Breast epithelium (tissue), 3 donors: ENCODE data around the gene MINDY4.

Source experiments
- POLR2A ChIP-seq: fragments of 450-650 bp; IDR thresholded peaks from one replicate; pipeline ENCODE4 v1.6.1; 2016; ENCODE audit warnings: antibody characterized with exemption, mild to moderate bottlenecking, moderate library complexity
- POLR2AphosphoS5 ChIP-seq, 3 donors: sonication (generic); formaldehyde crosslinking; IDR thresholded peaks; one replicate each; pipeline ENCODE4 v1.6.1; 2017; ENCODE audit warnings: antibody characterized with exemption in 3 of 3

DNA sequence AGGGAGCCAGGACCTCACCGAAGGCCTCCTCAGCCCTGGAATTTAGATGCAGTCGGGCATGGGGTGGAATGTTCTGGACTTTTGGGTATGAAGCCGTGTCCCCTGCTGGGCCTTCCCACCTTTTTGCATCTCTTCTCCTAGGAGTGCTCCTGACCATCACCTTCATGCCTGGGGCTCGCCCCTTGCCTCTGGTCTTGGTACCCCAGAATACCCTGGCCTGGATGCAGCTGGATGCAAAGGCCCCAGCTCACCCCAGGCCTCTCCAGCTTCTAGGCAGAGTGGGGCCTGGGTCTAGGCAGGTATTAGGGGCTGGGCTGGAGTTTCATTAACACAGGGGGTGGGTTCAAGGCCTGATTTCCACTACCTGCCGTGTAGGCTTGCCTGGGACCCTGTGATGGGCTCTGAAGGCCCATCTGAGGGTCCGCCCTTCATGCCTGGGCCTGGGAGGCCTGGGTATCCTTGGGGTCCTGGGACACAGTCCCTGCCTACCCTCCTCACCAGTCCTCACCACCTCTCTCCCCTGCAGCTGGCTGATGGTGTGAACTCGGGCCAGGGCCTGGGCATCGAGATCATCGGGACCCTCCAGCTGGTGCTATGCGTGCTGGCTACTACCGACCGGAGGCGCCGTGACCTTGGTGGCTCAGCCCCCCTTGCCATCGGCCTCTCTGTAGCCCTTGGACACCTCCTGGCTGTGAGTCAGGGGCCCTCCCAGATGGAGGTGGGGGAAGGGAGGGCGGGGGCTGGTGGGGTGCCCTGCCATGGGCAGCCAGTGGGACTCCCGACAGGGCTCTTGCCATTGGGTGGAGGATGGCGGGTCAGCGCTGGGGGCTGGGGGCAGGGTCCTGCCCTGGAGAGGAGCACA lies 150.6 kb downstream of the MINDY4 start:
- TF ChIP-seq POLR2AphosphoS5 (IDR thresholded peaks at IDR 0.05) (no peak), POLR2A (no peak)
